Activated naive CD8-positive, alpha-beta T cell treated with anti-CD3 and anti-CD28 coated beads, Interleukin-2, amount 10 ng/mL, durations not matched to agents 7 days and 5 days (primary cell): ENCODE measurements around the gene TSPAN15. TPM values are rescaled to one million over a fixed set of nuclear protein-coding genes. Genes with fewer than 3 reads are reported as not detected.

ENCODE experiments used
- ATAC-seq: fragments of 150-1000 bp; cut with Tn5 transposase; one replicate; pipeline ENCODE4 v1.10.0; 2021; ENCODE audit warnings: low read depth, moderate library complexity
- POLR2A ChIA-PET: fragments of 350-600 bp; sonication (Branson Sonifier 250); formaldehyde crosslinking; loops from one replicate; lab custom pipeline; 2021; ENCODE audit warnings: antibody characterized with exemption; lab: Charles Lee
- DNase-seq: peaks from one replicate; pipeline ENCODE4 v3.0.0; 2021
- H3K27ac Mint-ChIP-seq: one replicate; pipeline ENCODE4 v1.8.0; 2022; ENCODE audit warnings: mild to moderate bottlenecking, mixed read lengths
- H3K27me3 Mint-ChIP-seq: one replicate; pipeline ENCODE4 v1.8.0; 2022; ENCODE audit warnings: mild to moderate bottlenecking, moderate library complexity, mixed read lengths
- H3K36me3 Mint-ChIP-seq: one replicate; pipeline ENCODE4 v1.8.0; 2021; ENCODE audit warnings: mild to moderate bottlenecking, mixed read lengths
- H3K4me1 Mint-ChIP-seq: one replicate; pipeline ENCODE4 v1.8.0; 2021; ENCODE audit warnings: mixed read lengths
- H3K4me3 Mint-ChIP-seq: one replicate; pipeline ENCODE4 v1.8.0; 2022; ENCODE audit warnings: mild to moderate bottlenecking, moderate library complexity, mixed read lengths
- H3K9me3 Mint-ChIP-seq: one replicate; pipeline ENCODE4 v1.8.0; 2021; ENCODE audit warnings: mixed read lengths
- total RNA-seq, 2 experiments: library from RNA; stranded (reverse); gene quantifications; one replicate each; pipeline ENCODE4 v1.2.3, GENCODE V29; 2021

The TSPAN15 gene
- total RNA-seq, 2 experiments from 2014 or later: 4.6 to 4.7 TPM

- Mint-ChIP-seq H3K4me1 (peaks cover 10% of the 10 kb centered on the region), H3K9me3 (no peaks in the 10 kb centered on the region), H3K27ac (no peak overlapping the region), H3K36me3 (no peaks in the 10 kb centered on the region), H3K27me3 (peaks cover 2% of the 10 kb centered on the region), H3K4me3 (no peak overlapping the region)
- DNase-seq: no peak
- no peak for ATAC-seq
- POLR2A ChIA-PET: no interaction called here
Observed at GRCh38 chr10:69502589-69502988, 51.3 kb downstream of the TSPAN15 start.

GRCh38 chr10:69503001-69503895 is 52.0 kb downstream of the TSPAN15 start:
- POLR2A ChIA-PET: no interaction called here
- no peak overlapping the region for H3K4me3 Mint-ChIP-seq
- H3K9me3 Mint-ChIP-seq: no peaks in the 10 kb centered on the region
- DNase-seq (no peak), ATAC-seq (no peak)
- no peaks in the 10 kb centered on the region for H3K36me3 Mint-ChIP-seq
- H3K27me3 Mint-ChIP-seq: peaks cover 2% of the 10 kb centered on the region
- H3K27ac Mint-ChIP-seq: no peak overlapping the region
- H3K4me1 Mint-ChIP-seq: peaks cover 11% of the 10 kb centered on the region

- H3K9me3 Mint-ChIP-seq: no peaks in the 10 kb centered on the region
- peaks cover 2% of the 10 kb centered on the region for H3K27me3 Mint-ChIP-seq
- ATAC-seq (no peak), DNase-seq (no peak)
- no peaks in the 10 kb centered on the region for H3K36me3 Mint-ChIP-seq
- POLR2A ChIA-PET: no interaction called here
- no peak overlapping the region for H3K27ac Mint-ChIP-seq
- no peak overlapping the region for H3K4me3 Mint-ChIP-seq
- H3K4me1 Mint-ChIP-seq: peaks cover 9% of the 10 kb centered on the region
Observed at GRCh38 chr10:69503896-69504265, 52.6 kb downstream of the TSPAN15 start.

- no peaks in the 10 kb centered on the region for H3K36me3 Mint-ChIP-seq
- peaks cover 8% of the 10 kb centered on the region for H3K27me3 Mint-ChIP-seq
- no peak for DNase-seq
- no peak overlapping the region for H3K4me3 Mint-ChIP-seq
- no peak for ATAC-seq
- peaks cover 9% of the 10 kb centered on the region for H3K4me1 Mint-ChIP-seq
- H3K27ac Mint-ChIP-seq: no peak overlapping the region
- H3K9me3 Mint-ChIP-seq: no peaks in the 10 kb centered on the region
- POLR2A ChIA-PET: no interaction called here
Observed at GRCh38 chr10:69504576-69505250, 53.4 kb downstream of the TSPAN15 start.

- POLR2A ChIA-PET: interaction anchor here (0.7 kb wide), 1 partner anchor 76 kb away, joined by 3 read pairs; no protein-coding TSS in a partner anchor
- Mint-ChIP-seq H3K4me3 (no peak overlapping the region), H3K27me3 (peaks cover 14% of the 10 kb centered on the region), H3K27ac (peak overlapping the region; percentile 21), H3K36me3 (no peaks in the 10 kb centered on the region), H3K9me3 (no peaks in the 10 kb centered on the region), H3K4me1 (peaks cover 9% of the 10 kb centered on the region)
- DNase-seq: no peak
- no peak for ATAC-seq
Observed at GRCh38 chr10:69505636-69506318, 54.5 kb downstream of the TSPAN15 start.

GRCh38 chr10:69506487-69506833 is 55.2 kb downstream of the TSPAN15 start:
- Mint-ChIP-seq H3K27ac (peak overlapping the region; percentile 11), H3K36me3 (no peaks in the 10 kb centered on the region), H3K27me3 (peaks cover 21% of the 10 kb centered on the region), H3K4me3 (no peak overlapping the region), H3K9me3 (no peaks in the 10 kb centered on the region), H3K4me1 (peaks cover 9% of the 10 kb centered on the region)
- no peak for DNase-seq
- ATAC-seq: no peak
- POLR2A ChIA-PET: interaction anchor here (0.7 to 1.1 kb wide), 2 partner anchors 42 to 76 kb away, joined by 3 read pairs; no protein-coding TSS in a partner anchor

GRCh38 chr10:69506834-69507713 is 55.8 kb downstream of the TSPAN15 start:
- H3K27me3 Mint-ChIP-seq: peaks cover 25% of the 10 kb centered on the region
- no peaks in the 10 kb centered on the region for H3K36me3 Mint-ChIP-seq
- DNase-seq (no peak), ATAC-seq (no peak)
- H3K4me3 Mint-ChIP-seq: peak overlapping the region; percentile 51
- POLR2A ChIA-PET: interaction anchor here (0.6 to 1.2 kb wide), 6 partner anchors 16 to 520 kb away, joined by 3 to 9 read pairs (median 4); no protein-coding TSS in a partner anchor
- no peaks in the 10 kb centered on the region for H3K9me3 Mint-ChIP-seq
- peak overlapping the region; percentile 72 for H3K27ac Mint-ChIP-seq
- H3K4me1 Mint-ChIP-seq: peaks cover 9% of the 10 kb centered on the region

GRCh38 chr10:69508738-69509340 is 57.6 kb downstream of the TSPAN15 start:
- Mint-ChIP-seq H3K4me3 (no peak overlapping the region), H3K27ac (no peak overlapping the region), H3K36me3 (no peaks in the 10 kb centered on the region), H3K9me3 (no peaks in the 10 kb centered on the region), H3K4me1 (peaks cover 9% of the 10 kb centered on the region), H3K27me3 (peaks cover 37% of the 10 kb centered on the region)
- POLR2A ChIA-PET: interaction anchor here (0.5 to 0.6 kb wide), 2 partner anchors 40 to 82 kb away, joined by 3 to 4 read pairs; no protein-coding TSS in a partner anchor
- no peak for ATAC-seq
- no peak for DNase-seq

- ATAC-seq (no peak), DNase-seq (no peak)
- Mint-ChIP-seq H3K9me3 (no peaks in the 10 kb centered on the region), H3K4me3 (no peak overlapping the region), H3K36me3 (no peaks in the 10 kb centered on the region), H3K27ac (no peak overlapping the region), H3K4me1 (peaks cover 1% of the 10 kb centered on the region), H3K27me3 (peaks cover 38% of the 10 kb centered on the region)
- POLR2A ChIA-PET: no interaction called here
Observed at GRCh38 chr10:69512901-69513300, 61.6 kb downstream of the TSPAN15 start.

- POLR2A ChIA-PET: no interaction called here
- H3K36me3 Mint-ChIP-seq: no peaks in the 10 kb centered on the region
- no peaks in the 10 kb centered on the region for H3K4me1 Mint-ChIP-seq
- DNase-seq (no peak), ATAC-seq (no peak)
- no peak overlapping the region for H3K27ac Mint-ChIP-seq
- H3K4me3 Mint-ChIP-seq: no peak overlapping the region
- no peaks in the 10 kb centered on the region for H3K9me3 Mint-ChIP-seq
- H3K27me3 Mint-ChIP-seq: peaks cover 38% of the 10 kb centered on the region
Observed at GRCh38 chr10:69513617-69514016, 62.4 kb downstream of the TSPAN15 start.

GRCh38 chr10:69515699-69516259 is 64.5 kb downstream of the TSPAN15 start:
- Mint-ChIP-seq H3K27me3 (peaks cover 35% of the 10 kb centered on the region), H3K9me3 (no peaks in the 10 kb centered on the region), H3K36me3 (no peaks in the 10 kb centered on the region), H3K27ac (no peak overlapping the region), H3K4me3 (no peak overlapping the region), H3K4me1 (no peaks in the 10 kb centered on the region)
- ATAC-seq (peak; percentile 93), DNase-seq (peak; percentile 84)
- POLR2A ChIA-PET: interaction anchor here (0.9 to 1.1 kb wide), 3 partner anchors 119 to 125 kb away, joined by 4 read pairs; no protein-coding TSS in a partner anchor

- peak; percentile 56 for DNase-seq
- POLR2A ChIA-PET: interaction anchor here (1.0 kb wide), 1 partner anchor 119 kb away, joined by 4 read pairs; no protein-coding TSS in a partner anchor
- Mint-ChIP-seq H3K9me3 (no peaks in the 10 kb centered on the region), H3K36me3 (no peaks in the 10 kb centered on the region), H3K4me3 (no peak overlapping the region), H3K27me3 (peaks cover 34% of the 10 kb centered on the region), H3K4me1 (no peaks in the 10 kb centered on the region), H3K27ac (no peak overlapping the region)
- peak; percentile 80 for ATAC-seq
Observed at GRCh38 chr10:69516316-69516715, 65.1 kb downstream of the TSPAN15 start.
